NCI-H2029 (cell line): ENCODE results near the gene SLC19A1.
"Not testable (repeated sequence)": the region's sequence is repeated elsewhere in the genome, so short reads cannot be mapped to it uniquely, and the experiment has no call there.

ENCODE experiments used
- DNase-seq: peaks from one replicate; lab custom pipeline; 2025; lab: John Stamatoyannopoulos, UW

SLC19A1 gene

GRCh38 chr21:45576838-45577737, 34.8 kb upstream of the SLC19A1 start:
- no peak for DNase-seq

GRCh38 chr21:45575993-45576837, 34.0 kb upstream of the SLC19A1 start:
- no peak for DNase-seq

GRCh38 chr21:45575304-45575992, 33.2 kb upstream of the SLC19A1 start:
- no peak for DNase-seq

- no peak for DNase-seq
Measured at GRCh38 chr21:45574691-45575090, 32.5 kb upstream of the SLC19A1 start.

GRCh38 chr21:45574081-45574501, 31.9 kb upstream of the SLC19A1 start:
- no peak for DNase-seq

GRCh38 chr21:45573452-45574035, 31.3 kb upstream of the SLC19A1 start:
- no peak for DNase-seq

- DNase-seq, result no peak
Measured at GRCh38 chr21:45572783-45573451, 30.7 kb upstream of the SLC19A1 start.

GRCh38 chr21:45572231-45572630, 30.0 kb upstream of the SLC19A1 start:
- no peak for DNase-seq

- DNase-seq, result no peak
Measured at GRCh38 chr21:45571641-45572040, 29.4 kb upstream of the SLC19A1 start.

GRCh38 chr21:45570826-45571601, 28.8 kb upstream of the SLC19A1 start:
- no peak for DNase-seq

GRCh38 chr21:45570071-45570470, 27.8 kb upstream of the SLC19A1 start:
- DNase-seq, result no peak

GRCh38 chr21:45568383-45568782, 26.1 kb upstream of the SLC19A1 start:
- DNase-seq, result no peak

GRCh38 chr21:45564137-45564536, 21.9 kb upstream of the SLC19A1 start:
- not testable (repeated sequence) for DNase-seq

- no peak for DNase-seq
Measured at GRCh38 chr21:45562965-45563364, 20.7 kb upstream of the SLC19A1 start.

GRCh38 chr21:45562402-45562801, 20.2 kb upstream of the SLC19A1 start:
- no peak for DNase-seq

GRCh38 chr21:45561241-45561640, 19.0 kb upstream of the SLC19A1 start:
- DNase-seq, result not testable (repeated sequence)

- DNase-seq, result no peak
Measured at GRCh38 chr21:45560106-45561021, 18.1 kb upstream of the SLC19A1 start.

GRCh38 chr21:45559216-45560105, 17.2 kb upstream of the SLC19A1 start:
- no peak for DNase-seq
